Neutrophil (primary cell): ENCODE results near the gene LINGO3.

Experiments used
- H3K27ac ChIP-seq: fragments of 200-600 bp; sonication (generic); 2 replicates; pipeline ENCODE4 v1.5.1; 2016; ENCODE audit warnings: mild to moderate bottlenecking, moderate library complexity
- H3K27me3 ChIP-seq: fragments of 200-600 bp; sonication (generic); 2 replicates; pipeline ENCODE4 v1.6.0; 2016; ENCODE audit warnings: mild to moderate bottlenecking
- H3K36me3 ChIP-seq: fragments of 200-600 bp; sonication (generic); 2 replicates; pipeline ENCODE4 v1.5.1; 2017
- H3K4me1 ChIP-seq, 2 experiments: fragments of 200-600 bp in 1 of 2; sonication (generic) in 1 of 2; 1 replicate in 1 of 2; 2 replicates in 1 of 2; pipeline versions ENCODE4 v1.5.1 to v1.6.1; 2013 to 2016; ENCODE audit warnings: low read depth in 1 of 2, low read length in 1 of 2, mild to moderate bottlenecking in 1 of 2, moderate library complexity in 1 of 2; ENCODE audit not compliant: control insufficient read depth in 1 of 2, insufficient read depth in 1 of 2
- H3K4me3 ChIP-seq, 2 experiments: fragments of 200-600 bp in 1 of 2; sonication (generic) in 1 of 2; 1 replicate in 1 of 2; 2 replicates in 1 of 2; pipeline ENCODE4 v1.5.1; 2013 to 2016; ENCODE audit warnings: low read depth in 1 of 2, low read length in 1 of 2, mild to moderate bottlenecking in 1 of 2, moderate library complexity in 1 of 2
- H3K9me3 ChIP-seq: fragments of 200-600 bp; sonication (generic); 2 replicates; pipeline ENCODE4 v1.5.1; 2016
- CTCF ChIP-seq: fragments of 200-600 bp; sonication (generic); IDR thresholded peaks from 2 replicates; pipeline ENCODE4 v1.5.1; 2016; ENCODE audit warnings: antibody characterized with exemption

Gene LINGO3

GRCh38 chr19:2341244-2341751, 33.3 kb upstream of the LINGO3 start:
- Histone ChIP-seq H3K4me3 (no peak overlapping the region), H3K4me1 (no peaks in the 10 kb centered on the region), H3K27ac (no peak overlapping the region), H3K36me3 (peaks cover 63% of the 10 kb centered on the region), H3K27me3 (no peaks in the 10 kb centered on the region), H3K9me3 (no peaks in the 10 kb centered on the region)
- TF ChIP-seq CTCF: no peak

GRCh38 chr19:2340496-2341243, 32.7 kb upstream of the LINGO3 start:
- no peak for TF ChIP-seq CTCF
- Histone ChIP-seq H3K9me3 (no peaks in the 10 kb centered on the region), H3K4me3 (no peak overlapping the region), H3K4me1 (no peaks in the 10 kb centered on the region), H3K27ac (no peak overlapping the region), H3K27me3 (no peaks in the 10 kb centered on the region), H3K36me3 (peaks cover 58% of the 10 kb centered on the region)

GRCh38 chr19:2339644-2340310, 31.8 kb upstream of the LINGO3 start:
- Histone ChIP-seq H3K27ac (no peak overlapping the region), H3K36me3 (peaks cover 53% of the 10 kb centered on the region), H3K27me3 (no peaks in the 10 kb centered on the region), H3K9me3 (no peaks in the 10 kb centered on the region), H3K4me3 (no peak overlapping the region), H3K4me1 (no peaks in the 10 kb centered on the region)
- TF ChIP-seq CTCF: no peak

- Histone ChIP-seq H3K36me3 (peaks cover 46% of the 10 kb centered on the region), H3K4me1 (peaks cover under 1 to 4% of the 10 kb centered on the region in 2 experiments), H3K4me3 (no peak overlapping the region), H3K9me3 (no peaks in the 10 kb centered on the region), H3K27me3 (no peaks in the 10 kb centered on the region), H3K27ac (no peak overlapping the region)
- TF ChIP-seq CTCF: no peak
Observed at GRCh38 chr19:2338751-2339643, 31.0 kb upstream of the LINGO3 start.

GRCh38 chr19:2338055-2338615, 30.2 kb upstream of the LINGO3 start:
- peaks cover 46% of the 10 kb centered on the region for H3K36me3 ChIP-seq
- no peak overlapping the region for H3K4me3 ChIP-seq
- H3K4me1 ChIP-seq: peaks cover 9 to 12% of the 10 kb centered on the region in 2 experiments
- H3K27me3 ChIP-seq: no peaks in the 10 kb centered on the region
- no peak overlapping the region for H3K27ac ChIP-seq
- H3K9me3 ChIP-seq: no peaks in the 10 kb centered on the region
- TF ChIP-seq CTCF: no peak
